WTC11 (cell line): ENCODE measurements around the gene SMIM29. TPM values are rescaled to one million over a fixed set of nuclear protein-coding genes. Genes with fewer than 3 reads are reported as not detected.

ENCODE experiments used
- ATAC-seq: fragments of 200-7000 bp; cut with Tn5 transposase; 2 replicates; pipeline ENCODE4 v1.10.0; 2021; ENCODE audit warnings: mild to moderate bottlenecking, moderate library complexity
- CTCF ChIA-PET: fragments of 300-600 bp; sonication (Branson Sonifier 250); formaldehyde crosslinking; loops from one replicate; lab custom pipeline; 2021; ENCODE audit warnings: antibody characterized with exemption; lab: Charles Lee
- POLR2A ChIA-PET: fragments of 350-600 bp; sonication (Branson Sonifier 250); formaldehyde crosslinking; loops from one replicate; lab custom pipeline; 2021; ENCODE audit warnings: antibody characterized with exemption; lab: Charles Lee
- DNase-seq: peaks from one replicate; pipeline ENCODE4 v3.0.0; 2021; ENCODE audit warnings: low spot score
- H3K27ac Mint-ChIP-seq: 2 replicates; pipeline ENCODE4 v1.8.0; 2021; ENCODE audit warnings: mixed read lengths
- H3K27me3 Mint-ChIP-seq: 2 replicates; pipeline ENCODE4 v1.8.0; 2021; ENCODE audit warnings: low read depth, mild to moderate bottlenecking, moderate library complexity, mixed read lengths
- H3K36me3 Mint-ChIP-seq: 2 replicates; pipeline ENCODE4 v1.8.0; 2021; ENCODE audit warnings: mixed read lengths
- H3K4me1 Mint-ChIP-seq: 2 replicates; pipeline ENCODE4 v1.8.0; 2022; ENCODE audit warnings: mixed read lengths
- H3K4me3 Mint-ChIP-seq: 2 replicates; pipeline ENCODE4 v1.8.0; 2021; ENCODE audit warnings: mild to moderate bottlenecking, moderate library complexity, mixed read lengths
- H3K9me3 Mint-ChIP-seq: 2 replicates; pipeline ENCODE4 v1.8.0; 2021; ENCODE audit warnings: mixed read lengths
- ELF4 ChIP-seq: sonication (generic); formaldehyde crosslinking; IDR thresholded peaks from 2 replicates; pipeline ENCODE4 v1.8.1; 2022; ENCODE audit warnings: low read depth, mild to moderate bottlenecking, moderate library complexity, missing genetic modification reagents
- GABPB1 ChIP-seq: sonication (generic); formaldehyde crosslinking; IDR thresholded peaks from 2 replicates; pipeline ENCODE4 v1.8.1; 2023; ENCODE audit warnings: mild to moderate bottlenecking, missing genetic modification reagents
- HMGA2 ChIP-seq: fragments of 250-450 bp; sonication (Bioruptor Pico); IDR thresholded peaks from 2 replicates; pipeline ENCODE4 v1.4.0; 2021; ENCODE audit warnings: mild to moderate bottlenecking, moderate library complexity
- NFATC4 ChIP-seq: fragments of 250-450 bp; sonication (Bioruptor Pico); IDR thresholded peaks from 2 replicates; pipeline ENCODE4 v1.9.0; 2021; ENCODE audit warnings: mild to moderate bottlenecking
- SMAD3 ChIP-seq: sonication (generic); formaldehyde crosslinking; IDR thresholded peaks from 2 replicates; pipeline ENCODE4 v1.8.0; 2022; ENCODE audit warnings: missing genetic modification reagents, mild to moderate bottlenecking, borderline replicate concordance
- SOX15 ChIP-seq: fragments of 250-450 bp; sonication (Bioruptor Pico); IDR thresholded peaks from 2 replicates; pipeline ENCODE4 v1.9.0; 2021; ENCODE audit warnings: mild to moderate bottlenecking
- STAT6 ChIP-seq: sonication (generic); formaldehyde crosslinking; conservative IDR thresholded peaks from 2 replicates; pipeline ENCODE4 v1.8.1; 2023; ENCODE audit warnings: mild to moderate bottlenecking, low read depth, missing genetic modification reagents, moderate library complexity
- microRNA-seq: library from miRNA; unstranded; fragments of <30 nt; microRNA quantifications from one replicate; pipeline ENCODE4 v1.2.0, GENCODE V29; 2022; ENCODE audit warnings: borderline number of aligned reads
- total RNA-seq: library from RNA; stranded (reverse); gene quantifications from 3 replicates; pipeline ENCODE4 v1.2.3, GENCODE V29; 2021
- TF ChIP-seq, protein P1 (sequence below): sonication (generic); formaldehyde crosslinking; IDR thresholded peaks from 2 replicates; pipeline ENCODE4 v1.8.1; 2023; ENCODE audit warnings: mild to moderate bottlenecking, missing genetic modification reagents
- TF ChIP-seq, protein P2 (sequence below): sonication (generic); formaldehyde crosslinking; IDR thresholded peaks from 2 replicates; pipeline ENCODE4 v1.8.0; 2022; ENCODE audit warnings: mild to moderate bottlenecking, missing genetic modification reagents
- TF ChIP-seq, protein P3 (sequence below): fragments of 250-450 bp; sonication (Bioruptor Pico); IDR thresholded peaks from 2 replicates; pipeline ENCODE4 v1.9.0; 2021; ENCODE audit warnings: mild to moderate bottlenecking, borderline replicate concordance

SMIM29 gene
- total RNA-seq, 1 experiment from 2014 or later = 11.7 TPM

DNA sequence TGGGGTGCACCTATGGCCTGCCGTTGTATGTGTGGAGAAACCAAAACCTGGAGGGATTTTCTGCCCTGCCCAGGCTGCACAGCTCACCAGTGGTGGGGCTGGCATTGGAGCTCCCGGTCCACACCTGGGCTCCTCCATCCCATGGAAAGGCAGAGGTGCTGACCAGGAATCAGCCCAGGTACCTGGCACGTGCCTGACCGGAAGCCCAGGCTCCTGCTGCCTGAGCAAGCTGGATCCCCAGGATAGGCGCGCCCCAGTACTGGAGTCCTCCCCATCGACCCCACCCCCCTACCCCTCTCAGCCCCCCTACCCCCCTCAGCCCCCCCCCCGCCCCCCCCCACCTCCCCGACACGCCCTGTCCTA is 52.0 kb downstream of the SMIM29 start:
- ATAC-seq = no peak; the same call in 1 of the 2 replicates
- H3K27me3 Mint-ChIP-seq = peaks cover 4% of the 10 kb centered on the region

More for the DNA sequence above, 52.0 kb downstream of the SMIM29 start:
- CTCF ChIA-PET = interaction anchor here (0.8 to 3.4 kb wide), 23 partner anchors 9 to 1063 kb away, joined by 3 to 24 read pairs (median 8); partner anchors contain the start of genes HMGA1, SMIM29 and ZNF76
- peaks cover 33% of the 10 kb centered on the region for H3K4me1 Mint-ChIP-seq
- peaks cover 7% of the 10 kb centered on the region for H3K9me3 Mint-ChIP-seq
- no peaks in the 10 kb centered on the region for H3K36me3 Mint-ChIP-seq
- TF ChIP-seq NFATC4 (no peak), SOX15 (CRISPR knock-in tag) (no peak), SMAD3 (no peak), HMGA2 (CRISPR knock-in tag) (no peak), ELF4 (CRISPR knock-in tag) (no peak), GABPB1 (no peak), STAT6 (CRISPR knock-in tag) (no peak)
- TF ChIP-seq, protein P1, sequence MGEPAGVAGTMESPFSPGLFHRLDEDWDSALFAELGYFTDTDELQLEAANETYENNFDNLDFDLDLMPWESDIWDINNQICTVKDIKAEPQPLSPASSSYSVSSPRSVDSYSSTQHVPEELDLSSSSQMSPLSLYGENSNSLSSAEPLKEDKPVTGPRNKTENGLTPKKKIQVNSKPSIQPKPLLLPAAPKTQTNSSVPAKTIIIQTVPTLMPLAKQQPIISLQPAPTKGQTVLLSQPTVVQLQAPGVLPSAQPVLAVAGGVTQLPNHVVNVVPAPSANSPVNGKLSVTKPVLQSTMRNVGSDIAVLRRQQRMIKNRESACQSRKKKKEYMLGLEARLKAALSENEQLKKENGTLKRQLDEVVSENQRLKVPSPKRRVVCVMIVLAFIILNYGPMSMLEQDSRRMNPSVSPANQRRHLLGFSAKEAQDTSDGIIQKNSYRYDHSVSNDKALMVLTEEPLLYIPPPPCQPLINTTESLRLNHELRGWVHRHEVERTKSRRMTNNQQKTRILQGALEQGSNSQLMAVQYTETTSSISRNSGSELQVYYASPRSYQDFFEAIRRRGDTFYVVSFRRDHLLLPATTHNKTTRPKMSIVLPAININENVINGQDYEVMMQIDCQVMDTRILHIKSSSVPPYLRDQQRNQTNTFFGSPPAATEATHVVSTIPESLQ (CRISPR knock-in tag) = no peak
- TF ChIP-seq, protein P2, sequence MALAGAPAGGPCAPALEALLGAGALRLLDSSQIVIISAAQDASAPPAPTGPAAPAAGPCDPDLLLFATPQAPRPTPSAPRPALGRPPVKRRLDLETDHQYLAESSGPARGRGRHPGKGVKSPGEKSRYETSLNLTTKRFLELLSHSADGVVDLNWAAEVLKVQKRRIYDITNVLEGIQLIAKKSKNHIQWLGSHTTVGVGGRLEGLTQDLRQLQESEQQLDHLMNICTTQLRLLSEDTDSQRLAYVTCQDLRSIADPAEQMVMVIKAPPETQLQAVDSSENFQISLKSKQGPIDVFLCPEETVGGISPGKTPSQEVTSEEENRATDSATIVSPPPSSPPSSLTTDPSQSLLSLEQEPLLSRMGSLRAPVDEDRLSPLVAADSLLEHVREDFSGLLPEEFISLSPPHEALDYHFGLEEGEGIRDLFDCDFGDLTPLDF (CRISPR knock-in tag) = no peak
- TF ChIP-seq, protein P3, sequence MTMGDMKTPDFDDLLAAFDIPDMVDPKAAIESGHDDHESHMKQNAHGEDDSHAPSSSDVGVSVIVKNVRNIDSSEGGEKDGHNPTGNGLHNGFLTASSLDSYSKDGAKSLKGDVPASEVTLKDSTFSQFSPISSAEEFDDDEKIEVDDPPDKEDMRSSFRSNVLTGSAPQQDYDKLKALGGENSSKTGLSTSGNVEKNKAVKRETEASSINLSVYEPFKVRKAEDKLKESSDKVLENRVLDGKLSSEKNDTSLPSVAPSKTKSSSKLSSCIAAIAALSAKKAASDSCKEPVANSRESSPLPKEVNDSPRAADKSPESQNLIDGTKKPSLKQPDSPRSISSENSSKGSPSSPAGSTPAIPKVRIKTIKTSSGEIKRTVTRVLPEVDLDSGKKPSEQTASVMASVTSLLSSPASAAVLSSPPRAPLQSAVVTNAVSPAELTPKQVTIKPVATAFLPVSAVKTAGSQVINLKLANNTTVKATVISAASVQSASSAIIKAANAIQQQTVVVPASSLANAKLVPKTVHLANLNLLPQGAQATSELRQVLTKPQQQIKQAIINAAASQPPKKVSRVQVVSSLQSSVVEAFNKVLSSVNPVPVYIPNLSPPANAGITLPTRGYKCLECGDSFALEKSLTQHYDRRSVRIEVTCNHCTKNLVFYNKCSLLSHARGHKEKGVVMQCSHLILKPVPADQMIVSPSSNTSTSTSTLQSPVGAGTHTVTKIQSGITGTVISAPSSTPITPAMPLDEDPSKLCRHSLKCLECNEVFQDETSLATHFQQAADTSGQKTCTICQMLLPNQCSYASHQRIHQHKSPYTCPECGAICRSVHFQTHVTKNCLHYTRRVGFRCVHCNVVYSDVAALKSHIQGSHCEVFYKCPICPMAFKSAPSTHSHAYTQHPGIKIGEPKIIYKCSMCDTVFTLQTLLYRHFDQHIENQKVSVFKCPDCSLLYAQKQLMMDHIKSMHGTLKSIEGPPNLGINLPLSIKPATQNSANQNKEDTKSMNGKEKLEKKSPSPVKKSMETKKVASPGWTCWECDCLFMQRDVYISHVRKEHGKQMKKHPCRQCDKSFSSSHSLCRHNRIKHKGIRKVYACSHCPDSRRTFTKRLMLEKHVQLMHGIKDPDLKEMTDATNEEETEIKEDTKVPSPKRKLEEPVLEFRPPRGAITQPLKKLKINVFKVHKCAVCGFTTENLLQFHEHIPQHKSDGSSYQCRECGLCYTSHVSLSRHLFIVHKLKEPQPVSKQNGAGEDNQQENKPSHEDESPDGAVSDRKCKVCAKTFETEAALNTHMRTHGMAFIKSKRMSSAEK (CRISPR knock-in tag) = no peak
- TF ChIP-seq, all 79 proteins: peak for 0
- Mint-ChIP-seq H3K4me3 (peak overlapping the region; percentile 65; the same call in 1 of the 2 replicates), H3K27ac (no peak overlapping the region)
- POLR2A ChIA-PET = interaction anchor here (1.4 to 2.6 kb wide), 6 partner anchors 30 to 52 kb away, joined by 3 to 11 read pairs (median 5); partner anchors contain the start of genes HMGA1 and SMIM29
- DNase-seq = peak; percentile 23

Small RNA genes lying within 50 kb of the gene (microRNA-seq; reads per million reads assigned to microRNA genes)
- 1.4 reads per million for gene MIR6835

Other genes starting within 250 kb of the SMIM29 start
- gene GRM4, start 102.9 kb downstream of the SMIM29 start, total RNA-seq = 32.2 to 34.5 TPM (median 32.2 TPM) in 3 replicates
- gene HMGA1, start 12.1 kb downstream of the SMIM29 start, total RNA-seq = 2,446 to 2,677 TPM (median 2,610 TPM) in 3 replicates
- 24.6 to 30.0 TPM (median 24.8 TPM) in 3 replicates for gene NUDT3, start 143.7 kb upstream of the SMIM29 start, total RNA-seq
- gene RPS10, start 177.1 kb upstream of the SMIM29 start, total RNA-seq = 2,184 to 2,437 TPM (median 2,411 TPM) in 3 replicates
- 10.6 to 12.6 TPM (median 10.7 TPM) in 3 replicates for gene PACSIN1, start 217.1 kb upstream of the SMIM29 start, total RNA-seq